Measurements from ENCODE around the gene RAB5B.

Gene RAB5B

GRCh38 chr12:56042843-56043242 lies 69.0 kb downstream of the RAB5B start:
- Histone ChIP-seq H3K4me1 (ENCODE audit: control insufficient read depth, insufficient read depth, low read length, poor library complexity, severe bottlenecking) (peaks cover 12% of the 10 kb centered on the region), H3K9me3 (ENCODE audit: control insufficient read depth, low read length) (no peaks in the 10 kb centered on the region), H3K27me3 (replicated peaks; ENCODE audit: control insufficient read depth, insufficient read depth, low read length, poor library complexity, severe bottlenecking) (no peaks in the 10 kb centered on the region), H3K27ac (ENCODE audit: insufficient read depth, low read length, poor library complexity, severe bottlenecking) (peak overlapping the region; percentile 79), H3K4me3 (ENCODE audit: insufficient read depth, low read depth, low read length, poor library complexity, severe bottlenecking) (peak overlapping the region; percentile 98), H3K36me3 (ENCODE audit: control insufficient read depth, insufficient read depth, low read length) (peaks cover 19% of the 10 kb centered on the region)
- DNase-seq, result no peak

Measured in effector memory CD4-positive, alpha-beta T cell (primary cell).